Stimulated activated CD8-positive, alpha-beta memory T cell treated with anti-CD3 and anti-CD28 coated beads, Interleukin-7, amount 100 ng/mL, for 24 hours (primary cell): ENCODE measurements around the gene PALM2AKAP2.

Experiments used
- DNase-seq: peaks from one replicate; pipeline ENCODE4 v3.0.0-alpha.2; 2020; ENCODE audit warnings: low read depth

Gene PALM2AKAP2

DNA sequence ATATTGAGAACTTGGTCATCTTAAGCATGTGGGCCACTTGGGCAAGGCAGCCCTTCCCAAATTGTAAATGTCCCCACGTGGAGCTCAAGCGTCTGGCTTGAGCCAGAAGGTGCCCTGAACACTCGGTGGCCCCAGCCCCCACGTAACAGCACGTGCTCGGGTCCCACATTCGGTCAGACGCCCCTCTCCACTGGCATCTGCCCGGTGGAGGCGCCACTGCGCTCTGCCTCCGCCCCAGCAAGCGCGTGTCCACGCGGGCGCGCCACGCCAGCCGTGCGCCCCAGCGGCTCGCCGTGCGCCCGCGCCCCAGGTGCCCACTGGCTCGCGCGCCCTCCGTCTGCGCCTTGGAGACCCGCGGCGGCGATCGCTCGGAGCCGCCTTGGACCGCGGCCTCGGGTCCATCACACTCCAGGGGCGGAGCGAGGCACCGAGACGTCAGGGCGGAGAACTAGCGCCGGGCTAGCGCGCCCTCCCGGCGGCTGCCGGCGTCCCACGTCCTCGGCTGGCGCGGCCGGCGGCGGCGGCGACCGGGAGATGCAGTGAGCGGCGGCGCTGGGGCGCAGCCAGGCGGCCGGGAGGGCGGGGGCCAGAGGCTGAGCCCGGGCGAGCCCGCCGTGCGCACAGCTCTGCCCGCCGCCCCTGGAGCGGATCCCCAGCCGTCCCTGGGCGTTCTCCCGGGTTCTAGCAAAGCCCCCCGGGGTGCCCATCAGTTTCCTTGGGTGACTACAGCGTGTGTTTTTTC, at the start of gene PALM2AKAP2:
TSS of gene PALM2AKAP2 (plus strand) at position 488 of the 742 bp plus-strand sequence. CDS start 291 bp downstream, outside the sequence.
- no peak for DNase-seq

DNA sequence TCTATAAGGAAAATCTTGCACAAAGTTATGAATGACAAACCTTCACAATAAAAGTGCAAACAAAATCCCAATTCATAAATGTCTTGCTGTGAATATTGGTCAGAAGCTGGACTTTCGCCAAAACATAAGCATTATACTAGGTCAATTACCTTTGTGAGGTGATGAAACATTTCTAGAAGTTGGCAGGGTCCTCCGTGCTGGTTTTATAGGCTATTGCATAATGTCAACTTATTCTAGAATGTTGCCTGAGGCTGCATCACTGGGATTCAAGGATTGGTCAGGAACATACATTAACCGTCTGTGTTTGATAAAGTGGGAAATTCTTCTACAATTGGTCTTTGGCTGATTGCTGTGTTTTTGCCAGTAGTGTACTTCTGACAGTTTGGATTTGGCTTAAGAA, 49.8 kb upstream of the PALM2AKAP2 start:
- DNase-seq = no peak

DNA sequence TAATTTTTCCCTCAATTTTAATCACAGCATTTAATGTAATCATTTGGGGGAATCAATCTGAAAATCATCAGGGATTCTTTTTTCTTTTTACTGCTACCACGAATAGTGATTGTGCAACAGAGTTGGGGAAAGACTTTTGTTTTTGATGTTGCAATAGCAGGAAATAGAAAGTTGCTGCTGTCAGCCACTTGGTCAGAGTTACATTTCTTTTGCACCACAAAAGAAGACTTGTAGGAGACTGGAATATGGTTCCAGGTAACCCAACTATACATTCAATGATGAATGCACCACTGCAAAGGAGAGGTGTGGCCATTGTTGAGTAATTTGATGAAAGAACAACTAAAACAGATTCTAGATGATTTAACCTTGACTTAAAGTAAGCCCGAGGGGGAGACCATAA, 46.3 kb upstream of the PALM2AKAP2 start:
- no peak for DNase-seq

DNA sequence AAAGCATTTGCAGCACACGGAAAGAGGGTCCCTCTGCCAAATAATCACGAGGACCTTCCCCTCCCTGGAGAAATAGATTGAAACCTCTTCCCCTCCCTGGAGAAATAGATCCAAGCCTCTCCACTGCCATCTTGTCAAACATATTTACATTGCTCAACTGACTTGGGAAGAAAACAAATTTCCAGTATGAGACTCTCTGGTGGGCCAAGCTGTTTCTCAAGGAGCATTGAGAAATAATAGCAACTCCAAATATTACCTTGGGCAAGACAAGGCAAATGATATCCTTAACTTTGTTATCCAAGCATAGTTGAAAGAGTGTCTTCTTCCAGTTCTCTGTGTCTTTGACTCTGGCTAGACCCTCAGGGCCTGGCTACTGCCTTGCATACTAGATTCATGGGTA, 45.2 kb upstream of the PALM2AKAP2 start:
- no peak for DNase-seq

DNA sequence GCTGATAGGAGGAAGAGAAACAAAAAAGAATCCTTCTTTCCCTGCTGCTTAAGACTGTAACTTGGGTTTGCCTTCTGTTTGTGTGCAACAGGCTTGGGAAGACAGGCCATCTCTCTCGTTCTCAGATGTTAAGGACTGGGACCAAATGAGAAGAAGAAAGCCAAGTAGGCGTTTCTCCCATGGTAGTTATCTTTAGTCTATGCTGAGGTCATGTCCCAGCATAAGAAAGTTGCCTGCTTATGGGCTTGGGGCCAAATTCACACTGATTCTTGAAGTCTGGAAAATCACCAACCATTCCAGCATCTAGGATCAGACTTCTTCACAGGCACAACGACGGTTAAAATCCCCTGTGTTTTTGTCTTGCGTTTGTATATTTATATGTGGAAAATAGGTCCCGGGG, 44.2 kb upstream of the PALM2AKAP2 start:
- no peak for DNase-seq

DNA sequence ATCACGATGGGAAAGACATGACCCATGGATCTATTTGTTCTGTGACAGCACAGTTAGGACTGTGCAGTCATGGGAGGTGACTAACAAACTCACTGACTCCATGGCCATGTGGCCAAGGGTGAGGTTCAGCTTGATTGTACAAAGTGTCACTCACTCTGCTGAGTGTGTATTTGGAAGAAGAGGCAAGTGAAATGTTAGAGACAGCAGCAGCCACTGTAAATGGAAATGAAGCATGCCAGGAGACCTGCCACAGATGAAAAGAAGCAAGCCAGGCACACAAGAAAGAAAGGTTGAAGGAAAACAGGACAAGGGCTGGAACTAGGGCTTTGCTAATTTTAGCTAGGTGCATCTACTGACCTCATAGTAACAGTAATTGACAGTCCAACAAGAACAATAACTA, 42.7 kb upstream of the PALM2AKAP2 start:
- no peak for DNase-seq

DNA sequence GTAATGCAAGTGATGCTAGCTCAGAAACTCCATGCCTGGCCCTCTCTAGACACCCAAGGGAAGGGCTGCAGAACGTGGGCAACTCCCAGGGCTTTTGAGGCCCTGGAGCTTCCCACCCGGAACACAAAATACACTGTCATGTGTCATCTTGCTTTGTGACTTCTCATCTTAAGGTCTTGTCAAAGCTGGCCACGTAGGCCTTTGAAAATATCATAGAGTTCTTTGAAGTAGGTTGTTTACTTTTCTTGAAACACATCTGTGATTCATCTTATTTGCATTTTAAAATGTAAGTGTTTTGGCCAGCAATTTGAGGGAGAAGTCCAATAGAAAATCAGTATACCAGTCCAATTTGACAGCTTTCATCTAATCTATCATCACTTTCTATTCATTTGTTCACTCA, 40.2 kb upstream of the PALM2AKAP2 start:
- DNase-seq = no peak

DNA sequence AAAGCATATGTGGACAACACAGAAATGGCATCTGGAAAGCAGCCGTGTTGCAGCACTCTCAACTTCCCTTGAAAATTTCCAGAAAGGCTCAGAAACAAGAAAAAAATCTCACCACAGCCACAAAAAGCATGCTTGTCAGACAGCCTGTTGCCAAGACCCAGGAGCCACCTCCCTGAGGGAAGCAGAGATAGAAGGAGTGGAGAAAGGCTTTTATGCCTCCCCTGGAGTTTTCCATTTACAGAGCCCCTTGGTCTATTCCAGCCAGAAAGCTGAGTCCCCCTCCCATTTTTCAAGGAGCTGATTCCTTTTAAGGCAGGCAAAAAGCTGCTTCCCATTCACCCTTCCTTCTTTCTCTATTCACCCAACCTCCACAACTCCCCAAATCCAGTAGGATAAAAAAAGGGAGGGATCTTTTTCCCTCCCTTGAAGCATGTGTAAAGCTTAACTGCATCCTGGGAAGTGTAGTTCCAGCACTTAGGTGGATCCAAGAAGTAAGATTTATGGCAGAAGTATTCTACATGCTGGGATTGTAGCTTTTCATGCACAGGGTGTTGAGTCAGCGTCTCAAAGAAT, 37.1 kb upstream of the PALM2AKAP2 start:
- DNase-seq = no peak

DNA sequence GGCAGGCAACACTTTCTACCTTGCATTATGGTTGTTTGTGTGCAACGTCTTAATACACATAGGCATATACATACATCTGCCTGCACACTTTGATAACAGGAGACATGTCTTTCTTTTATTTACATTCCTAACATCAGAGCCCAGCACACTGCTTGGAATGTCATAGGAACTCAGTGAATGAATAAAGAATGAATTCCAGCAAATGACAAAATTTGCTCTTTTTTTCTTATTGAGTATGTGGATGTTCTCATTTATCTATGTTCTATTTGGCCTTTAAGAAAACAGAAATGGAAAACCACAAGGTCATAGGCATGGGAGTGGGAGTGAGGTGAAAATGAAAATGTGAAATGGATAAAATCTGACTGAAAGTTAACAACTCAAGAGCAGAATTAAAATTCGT, 36.3 kb upstream of the PALM2AKAP2 start:
- DNase-seq = no peak

DNA sequence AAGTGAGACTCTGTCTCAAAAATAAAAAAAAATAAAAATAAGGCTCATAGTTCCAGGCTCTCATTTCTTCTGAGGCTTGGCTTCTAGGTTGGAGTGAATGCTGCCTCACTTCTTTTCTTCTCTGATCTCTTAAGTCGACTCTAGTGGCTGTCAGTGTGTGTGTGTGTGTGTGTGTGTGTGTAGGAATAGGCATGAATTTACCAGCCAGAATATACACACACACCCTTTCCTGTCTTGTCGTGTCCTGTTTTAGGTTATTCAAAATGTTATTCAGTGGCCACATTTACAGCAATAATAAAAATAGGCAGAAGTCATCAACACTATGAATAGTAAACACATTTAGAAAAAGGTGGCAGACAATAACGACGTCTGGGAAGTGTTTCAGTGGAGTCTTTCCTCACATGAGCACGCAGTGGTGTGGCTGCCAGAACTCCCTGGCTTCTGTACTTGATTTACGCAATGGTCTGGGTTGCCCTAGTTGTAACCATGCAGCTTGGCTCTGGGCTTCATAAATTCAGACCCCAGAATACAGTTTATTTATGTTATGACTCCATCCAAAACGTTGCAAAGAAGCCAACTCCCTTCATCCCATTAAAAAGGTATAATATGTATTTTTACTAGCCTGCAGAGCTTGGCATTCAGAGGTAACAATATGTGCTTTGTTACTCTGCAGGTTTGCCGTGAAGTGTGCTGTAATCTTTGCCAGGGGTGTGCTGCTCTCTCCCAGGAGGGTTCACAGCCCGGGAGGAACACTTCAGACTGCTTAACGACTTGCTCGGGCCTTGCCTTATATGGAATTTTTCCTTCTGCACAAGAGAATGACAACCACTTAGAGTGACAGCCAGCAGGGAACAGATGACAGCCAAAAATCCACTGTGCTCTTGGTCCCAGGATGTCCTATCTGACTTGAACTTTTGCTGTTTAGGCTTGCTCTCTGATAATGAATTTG, 34.4 kb upstream of the PALM2AKAP2 start:
- no peak for DNase-seq

DNA sequence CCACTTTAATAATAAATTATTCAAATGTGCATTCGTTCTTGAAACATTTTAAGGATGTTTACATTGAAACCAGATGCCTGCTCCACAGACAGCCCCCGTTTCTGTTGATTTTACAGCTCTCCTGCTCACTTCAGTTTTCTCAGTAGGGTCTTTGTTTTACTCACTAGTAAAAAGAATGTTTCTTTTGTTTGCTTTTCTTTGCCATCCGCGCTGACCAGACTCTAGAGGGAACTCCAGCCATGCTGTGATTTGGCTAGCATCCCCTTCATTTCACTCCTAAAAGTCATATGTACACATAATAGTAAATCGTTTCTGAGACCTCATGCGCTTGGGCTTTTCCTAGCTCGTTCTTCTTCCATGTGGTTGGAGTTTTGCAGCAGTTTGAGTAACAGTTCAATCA, 28.7 kb upstream of the PALM2AKAP2 start:
- no peak for DNase-seq

DNA sequence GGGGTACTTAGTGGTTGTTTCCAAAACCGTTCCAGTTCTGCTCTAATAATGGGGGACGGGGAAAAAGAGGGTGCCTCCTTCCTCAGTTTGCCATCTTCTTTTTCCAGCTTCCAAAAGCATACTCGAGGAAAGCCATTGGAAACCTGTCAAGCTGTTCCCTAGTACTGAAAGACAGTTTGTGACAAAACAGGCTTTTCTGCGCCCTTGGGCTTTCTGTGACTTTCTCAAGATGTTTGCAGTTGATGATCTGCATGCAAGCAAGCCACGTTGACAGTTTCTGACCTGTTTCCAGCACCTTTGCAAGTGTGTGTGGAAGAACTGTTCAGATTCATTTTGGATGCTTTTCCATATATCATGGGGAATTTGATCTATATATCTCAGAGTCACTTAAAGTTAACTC, 26.7 kb upstream of the PALM2AKAP2 start:
- DNase-seq = no peak

DNA sequence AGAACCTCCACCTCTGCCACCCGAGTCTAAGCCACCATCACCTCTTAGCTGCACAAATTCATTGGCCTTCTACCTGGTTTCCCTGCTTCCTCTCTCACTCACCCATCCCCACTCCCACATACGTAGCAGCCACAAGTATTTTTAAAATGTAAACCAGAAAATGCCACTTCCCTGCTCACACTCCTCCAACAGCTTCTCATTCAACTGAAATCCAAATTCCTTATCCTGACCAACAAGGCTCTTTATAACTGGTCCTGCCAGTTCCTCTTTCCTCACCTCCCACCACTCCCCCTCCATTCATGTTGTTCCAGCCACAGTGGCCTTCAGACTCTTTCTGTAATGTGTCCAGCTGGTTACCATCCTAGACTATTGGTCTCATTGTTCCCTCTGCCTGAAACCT, 25.0 kb upstream of the PALM2AKAP2 start:
- no peak for DNase-seq

DNA sequence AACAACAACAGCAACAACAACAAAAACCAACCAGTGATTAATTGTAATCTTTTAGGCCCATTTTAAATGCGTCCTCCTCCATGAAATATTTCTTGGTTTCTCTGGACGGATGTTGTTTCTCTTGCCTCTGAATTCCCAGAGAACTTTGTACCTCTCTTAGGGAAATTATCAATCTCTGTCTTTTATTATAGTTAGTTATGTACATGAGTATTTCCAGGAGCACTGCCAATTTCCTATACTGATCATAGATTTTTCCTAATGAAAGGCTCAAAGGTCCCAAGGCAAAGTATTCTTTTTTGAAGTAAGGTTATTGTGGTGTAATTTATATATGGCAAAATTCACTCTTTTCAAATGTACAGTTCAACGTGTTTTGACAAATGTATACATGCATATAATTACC, 20.4 kb upstream of the PALM2AKAP2 start:
- DNase-seq = no peak

DNA sequence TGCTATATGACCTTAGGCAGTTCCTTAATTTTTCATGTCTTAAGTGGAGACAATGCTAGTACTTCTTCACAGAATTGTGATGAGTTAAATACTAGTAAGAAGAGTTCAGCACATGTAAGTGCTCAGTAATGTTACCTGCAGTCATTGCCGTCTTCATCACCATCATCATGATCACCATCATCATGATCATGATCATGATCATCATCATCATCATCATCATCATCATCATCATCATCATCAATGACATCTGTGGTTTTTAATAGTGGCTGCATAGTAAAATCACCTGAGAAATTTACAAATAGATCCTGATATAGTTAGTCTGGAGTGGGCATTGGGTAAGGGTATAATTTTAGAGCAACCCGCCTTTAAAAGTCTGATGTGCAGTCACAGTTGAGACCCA, 14.7 kb upstream of the PALM2AKAP2 start:
- no peak for DNase-seq

DNA sequence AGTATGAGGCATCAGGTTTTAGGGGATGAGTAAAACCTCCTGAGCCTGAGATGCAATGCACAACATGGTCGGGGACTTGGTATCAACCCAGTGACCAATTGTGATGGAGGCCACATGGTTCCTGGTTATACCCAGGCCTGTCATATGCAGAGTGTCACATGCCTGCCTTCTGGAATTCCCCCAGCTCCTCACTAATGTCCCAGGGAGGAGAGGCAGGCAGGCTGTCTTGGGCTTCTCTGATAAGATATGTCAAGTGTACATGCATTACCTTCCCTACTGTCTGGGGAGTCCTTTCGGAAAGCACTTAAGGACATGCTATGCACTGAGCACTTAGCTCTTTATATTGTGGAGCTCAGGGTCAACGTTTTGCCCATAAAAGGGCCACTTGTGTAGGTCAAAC, 14.2 kb upstream of the PALM2AKAP2 start:
- DNase-seq = no peak

DNA sequence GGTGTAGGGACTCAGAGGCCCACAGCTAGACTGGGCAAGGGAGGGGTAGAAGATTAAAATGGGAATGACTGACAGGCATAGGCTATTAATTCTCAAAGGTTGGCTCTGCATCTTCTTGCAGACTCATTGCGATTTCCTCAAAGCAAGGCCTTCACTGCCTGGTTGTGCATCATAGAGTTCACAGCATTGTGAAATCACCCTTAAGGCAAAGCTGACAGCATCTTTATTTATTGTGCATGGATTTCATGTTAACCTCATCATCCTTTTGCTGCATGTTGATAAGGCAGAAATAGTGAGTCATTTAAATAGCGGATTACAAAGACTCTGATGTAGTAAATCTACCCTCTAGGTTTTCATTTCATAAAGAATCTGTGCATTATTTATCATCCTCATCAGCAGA, 13.6 kb upstream of the PALM2AKAP2 start:
- no peak for DNase-seq

DNA sequence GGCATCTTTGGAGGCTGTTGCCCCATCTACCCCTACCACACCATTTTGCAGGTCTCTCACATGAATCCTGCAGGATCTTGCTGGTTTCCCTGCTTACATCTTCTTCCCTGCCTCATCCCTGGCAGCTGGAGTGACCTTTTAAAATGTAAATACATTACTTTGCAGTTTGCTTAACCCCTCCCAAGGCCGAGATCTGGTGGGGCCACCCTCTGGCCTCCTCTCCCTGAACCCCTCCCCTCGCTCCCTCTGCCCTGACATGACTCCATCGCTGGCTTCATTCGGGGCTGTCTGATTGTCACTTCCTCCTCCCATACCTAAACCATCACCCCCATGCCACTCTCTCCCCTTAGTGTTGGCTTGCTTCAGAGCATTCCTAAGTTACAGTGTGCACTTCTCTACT, 12.6 kb upstream of the PALM2AKAP2 start:
- no peak for DNase-seq

DNA sequence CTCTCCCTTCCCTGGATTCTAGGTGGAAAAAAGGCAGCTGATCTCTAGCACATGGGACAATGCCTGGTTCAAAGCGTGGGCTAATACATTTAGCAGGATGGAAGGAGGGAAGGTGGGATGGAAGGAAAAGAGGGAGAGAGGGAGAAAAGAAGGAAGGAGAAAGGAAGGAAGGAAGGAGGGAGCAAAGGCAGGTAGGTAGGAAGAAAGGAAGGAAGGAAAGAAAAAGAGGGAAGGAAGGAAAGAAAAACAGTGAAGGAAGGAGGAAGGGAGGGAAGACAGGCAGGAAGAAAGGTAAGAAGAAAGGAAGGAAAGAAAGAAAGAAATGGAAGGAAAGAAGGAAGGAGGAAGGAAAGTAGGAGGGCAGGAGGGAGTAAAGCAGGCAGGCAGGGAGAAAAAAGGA, 12.2 kb upstream of the PALM2AKAP2 start:
- no peak for DNase-seq

DNA sequence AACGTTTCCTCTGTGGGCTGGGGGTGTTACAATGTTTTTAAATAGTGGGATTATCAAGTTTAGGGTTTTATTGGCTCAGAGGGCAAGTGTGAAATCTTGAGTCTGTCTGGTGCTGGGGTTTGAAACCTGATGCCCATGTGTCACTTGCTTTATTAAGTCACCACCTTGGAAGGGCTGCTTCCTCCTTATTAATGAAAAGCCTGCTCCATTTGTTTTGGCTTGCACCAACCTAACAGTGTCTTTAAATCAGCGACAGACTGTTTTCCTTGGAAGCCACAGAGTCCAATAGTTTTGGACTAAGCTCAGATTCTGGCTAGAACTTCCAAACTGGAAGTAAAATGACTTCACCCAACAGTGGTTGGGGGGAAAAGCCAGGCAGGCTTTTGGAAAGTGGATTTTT, 10.7 kb upstream of the PALM2AKAP2 start:
- no peak for DNase-seq

DNA sequence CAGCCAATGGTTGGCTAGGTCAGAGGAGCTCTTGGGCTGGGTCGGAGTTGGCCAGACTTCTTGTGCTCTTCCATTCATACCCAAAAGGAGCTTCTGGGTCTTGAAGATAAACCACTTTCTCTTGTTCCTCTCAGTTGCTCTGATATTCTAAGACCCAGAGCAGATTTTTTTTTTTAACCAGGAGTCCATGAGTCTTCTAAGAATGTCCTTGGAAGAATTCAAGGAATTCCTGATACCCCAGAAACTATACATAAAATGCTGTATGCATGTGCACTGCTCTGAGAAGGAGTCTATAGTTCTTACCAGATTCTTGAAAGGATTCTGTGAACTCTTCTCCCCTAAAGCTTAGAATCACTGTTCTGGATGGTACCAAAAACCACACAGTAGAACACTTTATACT, 9.9 kb upstream of the PALM2AKAP2 start:
- no peak for DNase-seq

DNA sequence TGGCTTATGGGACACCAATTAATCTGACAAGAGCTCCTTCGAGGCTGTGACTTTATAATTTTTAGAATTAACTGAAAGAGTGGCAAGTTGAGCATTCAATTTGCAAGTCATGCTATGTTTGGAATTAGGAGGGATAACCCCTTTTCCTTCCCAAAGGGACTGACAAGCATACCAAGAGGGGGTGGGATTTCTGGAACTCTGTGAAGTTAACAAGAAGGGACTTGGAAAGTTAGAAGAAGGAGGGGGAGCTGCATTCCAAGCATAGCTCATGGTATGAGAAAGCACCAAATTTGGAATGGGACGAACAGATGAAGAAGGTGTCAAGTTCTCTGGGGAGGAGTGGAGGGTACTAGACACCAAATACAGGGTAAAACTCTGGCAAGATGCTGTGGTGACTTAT, 8.9 kb upstream of the PALM2AKAP2 start:
- DNase-seq = no peak
